GM12892 (cell line): ENCODE measurements around the gene WHAMM.

Experiments
- DNase-seq: peaks from one replicate; pipeline ENCODE4 v3.0.0; 2011; ENCODE audit not compliant: insufficient read length
- FAIRE-seq: peaks from 2 replicates; lab custom pipeline; 2011; peaks lifted over from hg19 to GRCh38; lab: Jason Lieb, UNC
- POLR2A ChIP-seq: IDR thresholded peaks from 2 replicates; pipeline ENCODE4 v1.6.1; 2011; ENCODE audit warnings: low read depth, low read length, control low read depth
- POLR2AphosphoS5 ChIP-seq: IDR thresholded peaks from 2 replicates; pipeline ENCODE4 v1.6.1; 2011; ENCODE audit warnings: low read depth, low read length, control low read depth
- TAF1 ChIP-seq: IDR thresholded peaks from 2 replicates; pipeline ENCODE4 v1.6.1; 2011; ENCODE audit warnings: low read depth, mild to moderate bottlenecking, control low read depth, low read length, borderline replicate concordance

WHAMM gene

GRCh38 chr15:82878325-82878724, 68.9 kb downstream of the WHAMM start:
- no peak for FAIRE-seq
- TF ChIP-seq POLR2A (no peak), POLR2AphosphoS5 (no peak), TAF1 (no peak)
- DNase-seq = no peak

- no peak for TF ChIP-seq POLR2AphosphoS5
- TF ChIP-seq POLR2A = no peak
- TF ChIP-seq TAF1 = no peak
- FAIRE-seq (no peak), DNase-seq (no peak)
Measured at GRCh38 chr15:82880704-82881103, 71.3 kb downstream of the WHAMM start.

- no peak for DNase-seq
- FAIRE-seq = no peak
- TF ChIP-seq POLR2AphosphoS5 = no peak
- no peak for TF ChIP-seq TAF1
- no peak for TF ChIP-seq POLR2A
Measured at GRCh38 chr15:82881747-82882146, 72.3 kb downstream of the WHAMM start.

GRCh38 chr15:82882273-82882928, 73.0 kb downstream of the WHAMM start:
- TF ChIP-seq POLR2AphosphoS5 (no peak), TAF1 (no peak), POLR2A (no peak)
- DNase-seq = no peak
- no peak for FAIRE-seq
